Subcutaneous adipose tissue (tissue), 4 donors: Measurements from ENCODE around the gene RERGL. TPM values are rescaled to one million over a fixed set of nuclear protein-coding genes. Genes with fewer than 3 reads are reported as not detected.

Experiments
- CTCF ChIP-seq: fragments of 450-650 bp; IDR thresholded peaks from one replicate; pipeline ENCODE4 v1.5.1; 2016; ENCODE audit warnings: low read depth, mild to moderate bottlenecking, control low read depth, antibody characterized with exemption, moderate library complexity
- total RNA-seq, 4 donors: library from RNA; depleted of rRNA; stranded (reverse); fragments of >200 nt; gene quantifications; one replicate each; pipeline ENCODE4 v1.1.0, GENCODE V29; 2016

The RERGL gene
- total RNA-seq, 4 donors from 2014 or later, result 1.3 to 5.3 (median 3.0) TPM

DNA sequence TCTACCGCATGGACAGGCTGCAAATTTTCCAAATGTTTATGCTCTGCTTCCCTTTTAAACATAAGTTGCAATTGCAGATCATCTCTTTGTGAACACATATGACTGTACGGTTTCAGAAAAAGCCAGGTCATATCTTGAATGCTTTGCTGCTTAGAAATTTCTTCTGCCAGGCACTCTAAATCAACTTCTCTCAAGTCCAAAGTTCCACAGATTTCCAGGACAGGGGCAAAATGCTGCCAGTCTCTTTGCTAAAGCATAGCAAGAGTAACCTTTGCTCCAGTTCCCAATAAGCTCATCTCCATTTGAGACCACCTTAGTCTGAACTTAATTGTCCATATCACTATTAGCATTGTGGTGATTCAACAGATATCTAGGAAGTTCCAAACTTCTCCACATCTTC is 13.6 kb upstream of the RERGL start:
- no peak for TF ChIP-seq CTCF

GRCh38 chr12:18101043-18101442 is 11.1 kb upstream of the RERGL start:
- TF ChIP-seq CTCF, result no peak

DNA sequence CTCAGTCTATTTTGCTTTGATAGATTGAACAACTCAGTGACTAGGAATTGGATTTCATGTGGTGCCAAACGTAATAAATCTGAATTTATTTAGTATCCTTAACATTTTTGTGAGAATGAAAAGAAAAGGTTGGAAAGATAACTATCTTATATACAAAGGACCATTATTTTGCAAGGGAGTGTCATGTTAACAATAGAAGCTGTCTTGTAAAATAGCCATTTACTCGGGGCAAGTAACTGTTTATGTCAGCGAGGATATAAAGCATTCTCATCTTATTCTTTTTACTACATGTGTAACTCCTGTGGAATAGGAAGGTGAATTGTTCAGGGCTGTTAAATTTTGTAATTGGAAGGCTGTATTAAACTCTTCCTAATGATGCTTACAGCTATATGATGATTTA is 5.9 kb downstream of the RERGL start:
- TF ChIP-seq CTCF, result no peak

GRCh38 chr12:18079541-18080246 is 10.3 kb downstream of the RERGL start:
- TF ChIP-seq CTCF, result no peak

- TF ChIP-seq CTCF, result no peak
These were observed 16.0 kb downstream of the RERGL start for GRCh38 chr12:18074001-18074400.

- no peak for TF ChIP-seq CTCF
These were observed 17.3 kb downstream of the RERGL start for GRCh38 chr12:18072723-18073122.

DNA sequence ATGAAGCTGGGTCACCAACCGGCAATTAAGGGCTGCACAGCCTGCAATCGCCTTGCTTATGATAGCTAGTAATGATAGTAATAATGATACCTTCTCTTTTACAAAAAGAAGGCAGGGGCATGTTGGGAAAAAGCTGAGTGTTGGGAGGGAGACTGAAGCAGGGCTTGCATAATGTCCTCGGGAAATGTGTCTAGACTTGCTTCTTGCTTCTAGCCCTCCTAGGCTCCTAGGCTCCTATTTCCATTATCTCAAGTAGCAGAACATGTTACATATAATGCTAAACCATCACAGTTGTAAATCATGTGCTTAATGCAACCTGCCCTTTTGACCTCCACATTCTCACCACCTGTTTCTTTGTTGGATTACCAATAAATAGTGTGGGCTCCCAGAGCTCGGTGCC is 18.7 kb downstream of the RERGL start:
- no peak for TF ChIP-seq CTCF
